ENCODE measurements around the gene CPM.

Gene CPM

GRCh38 chr12:68915055-68915454 lies 17.9 kb downstream of the CPM start:
- DNase-seq, result no peak
- in situ Hi-C loops (cut with HindIII; ENCODE audit: low pct_ligation_motif_present, low pct_unique_long_range_greater_than_20kb, low sequenced_read_pairs), result no loop called here

- DNase-seq, result no peak
- in situ Hi-C loops (cut with HindIII; ENCODE audit: low pct_ligation_motif_present, low pct_unique_long_range_greater_than_20kb, low sequenced_read_pairs), result no loop called here
These were observed 19.3 kb downstream of the CPM start for GRCh38 chr12:68913682-68914081.

- in situ Hi-C loops (cut with HindIII; ENCODE audit: low pct_ligation_motif_present, low pct_unique_long_range_greater_than_20kb, low sequenced_read_pairs), result no loop called here
- DNase-seq, result no peak
These were observed 20.1 kb downstream of the CPM start for GRCh38 chr12:68912916-68913315.

- no peak for DNase-seq
- in situ Hi-C loops (cut with HindIII; ENCODE audit: low pct_ligation_motif_present, low pct_unique_long_range_greater_than_20kb, low sequenced_read_pairs), result no loop called here
These were observed 21.7 kb downstream of the CPM start for GRCh38 chr12:68911197-68911718.

- in situ Hi-C loops (cut with HindIII; ENCODE audit: low pct_ligation_motif_present, low pct_unique_long_range_greater_than_20kb, low sequenced_read_pairs), result no loop called here
- DNase-seq, result no peak
These were observed 22.8 kb downstream of the CPM start for GRCh38 chr12:68910128-68910527.

GRCh38 chr12:68908076-68908475 lies 24.9 kb downstream of the CPM start:
- no peak for DNase-seq
- in situ Hi-C loops (cut with HindIII; ENCODE audit: low pct_ligation_motif_present, low pct_unique_long_range_greater_than_20kb, low sequenced_read_pairs), result no loop called here

GRCh38 chr12:68905733-68906132 lies 27.2 kb downstream of the CPM start:
- DNase-seq, result no peak
- in situ Hi-C loops (cut with HindIII; ENCODE audit: low pct_ligation_motif_present, low pct_unique_long_range_greater_than_20kb, low sequenced_read_pairs), result no loop called here

- DNase-seq, result no peak
These were observed 28.5 kb downstream of the CPM start for GRCh38 chr12:68904351-68904962.

GRCh38 chr12:68903511-68903910 lies 29.5 kb downstream of the CPM start:
- in situ Hi-C loops (cut with HindIII; ENCODE audit: low pct_ligation_motif_present, low pct_unique_long_range_greater_than_20kb, low sequenced_read_pairs), result no loop called here
- no peak for DNase-seq

More at GRCh38 chr12:68904351-68904962, 28.5 kb downstream of the CPM start:
- in situ Hi-C loops (cut with HindIII; ENCODE audit: low pct_ligation_motif_present, low pct_unique_long_range_greater_than_20kb, low sequenced_read_pairs), result no loop called here

- no peak for DNase-seq
- in situ Hi-C loops (cut with HindIII; ENCODE audit: low pct_ligation_motif_present, low pct_unique_long_range_greater_than_20kb, low sequenced_read_pairs), result no loop called here
These were observed 31.4 kb downstream of the CPM start for GRCh38 chr12:68901551-68901950.

- no peak for DNase-seq
- in situ Hi-C loops (cut with HindIII; ENCODE audit: low pct_ligation_motif_present, low pct_unique_long_range_greater_than_20kb, low sequenced_read_pairs), result no loop called here
These were observed 31.8 kb downstream of the CPM start for GRCh38 chr12:68901145-68901544.

GRCh38 chr12:68900241-68900640 lies 32.7 kb downstream of the CPM start:
- in situ Hi-C loops (cut with HindIII; ENCODE audit: low pct_ligation_motif_present, low pct_unique_long_range_greater_than_20kb, low sequenced_read_pairs), result no loop called here
- no peak for DNase-seq

GRCh38 chr12:68899251-68899771 lies 33.7 kb downstream of the CPM start:
- in situ Hi-C loops (cut with HindIII; ENCODE audit: low pct_ligation_motif_present, low pct_unique_long_range_greater_than_20kb, low sequenced_read_pairs), result no loop called here
- peak; percentile 73 for DNase-seq

- no peak for DNase-seq
- in situ Hi-C loops (cut with HindIII; ENCODE audit: low pct_ligation_motif_present, low pct_unique_long_range_greater_than_20kb, low sequenced_read_pairs), result no loop called here
These were observed 36.0 kb downstream of the CPM start for GRCh38 chr12:68896881-68897540.

- in situ Hi-C loops (cut with HindIII; ENCODE audit: low pct_ligation_motif_present, low pct_unique_long_range_greater_than_20kb, low sequenced_read_pairs), result no loop called here
These were observed 38.6 kb downstream of the CPM start for GRCh38 chr12:68894276-68894855.

GRCh38 chr12:68893741-68894140 lies 39.2 kb downstream of the CPM start:
- no peak for DNase-seq
- in situ Hi-C loops (cut with HindIII; ENCODE audit: low pct_ligation_motif_present, low pct_unique_long_range_greater_than_20kb, low sequenced_read_pairs), result no loop called here

More at GRCh38 chr12:68894276-68894855, 38.6 kb downstream of the CPM start:
- DNase-seq, result no peak

GRCh38 chr12:68893201-68893600 lies 39.8 kb downstream of the CPM start:
- in situ Hi-C loops (cut with HindIII; ENCODE audit: low pct_ligation_motif_present, low pct_unique_long_range_greater_than_20kb, low sequenced_read_pairs), result no loop called here
- no peak for DNase-seq

- no peak for DNase-seq
- in situ Hi-C loops (cut with HindIII; ENCODE audit: low pct_ligation_motif_present, low pct_unique_long_range_greater_than_20kb, low sequenced_read_pairs), result no loop called here
These were observed 41.8 kb downstream of the CPM start for GRCh38 chr12:68891141-68891540.

- in situ Hi-C loops (cut with HindIII; ENCODE audit: low pct_ligation_motif_present, low pct_unique_long_range_greater_than_20kb, low sequenced_read_pairs), result no loop called here
- no peak for DNase-seq
These were observed 42.3 kb downstream of the CPM start for GRCh38 chr12:68890701-68891113.

- no peak for DNase-seq
- in situ Hi-C loops (cut with HindIII; ENCODE audit: low pct_ligation_motif_present, low pct_unique_long_range_greater_than_20kb, low sequenced_read_pairs), result no loop called here
These were observed 44.7 kb downstream of the CPM start for GRCh38 chr12:68888243-68888642.
